8988T (cell line): Measurements from ENCODE around the gene SAMD4A.

Experiments
- DNase-seq: peaks from one replicate; pipeline ENCODE4 v3.0.0; 2011

SAMD4A gene

DNA sequence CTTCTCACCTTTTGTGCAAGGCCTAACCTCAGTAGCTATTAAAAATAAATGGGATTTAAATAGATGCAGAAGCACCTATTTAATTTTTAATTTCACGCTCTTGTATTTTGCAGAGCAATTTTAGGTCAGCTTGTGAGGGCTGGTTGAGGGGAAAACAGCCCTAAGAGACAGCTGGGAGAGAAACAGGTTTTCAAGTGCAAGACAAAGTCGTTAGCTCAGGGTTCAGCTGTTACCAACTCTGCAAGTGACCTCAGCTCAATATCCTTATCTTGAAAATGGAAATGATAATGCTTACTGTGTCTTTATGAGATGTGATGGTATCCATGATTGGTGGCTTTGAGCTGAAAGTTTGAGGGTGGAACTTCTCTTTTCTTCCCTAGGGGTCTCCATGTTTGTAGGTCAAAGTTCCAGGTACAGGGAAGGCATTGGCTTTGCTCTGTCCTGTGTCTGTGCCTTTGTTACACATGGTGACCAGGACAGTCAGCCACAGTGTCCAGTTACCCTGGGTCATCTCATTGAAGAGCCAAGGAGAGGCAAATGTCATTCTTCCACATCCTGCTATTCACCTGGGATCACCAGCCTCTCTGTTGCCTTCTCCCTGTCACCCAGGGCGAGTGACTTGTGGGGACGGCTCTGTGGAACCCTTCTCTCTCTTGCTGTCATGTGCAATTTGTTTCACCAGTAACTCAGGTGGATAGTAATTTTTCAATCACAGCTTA is 100.3 kb downstream of the SAMD4A start:
- DNase-seq = no peak

DNA sequence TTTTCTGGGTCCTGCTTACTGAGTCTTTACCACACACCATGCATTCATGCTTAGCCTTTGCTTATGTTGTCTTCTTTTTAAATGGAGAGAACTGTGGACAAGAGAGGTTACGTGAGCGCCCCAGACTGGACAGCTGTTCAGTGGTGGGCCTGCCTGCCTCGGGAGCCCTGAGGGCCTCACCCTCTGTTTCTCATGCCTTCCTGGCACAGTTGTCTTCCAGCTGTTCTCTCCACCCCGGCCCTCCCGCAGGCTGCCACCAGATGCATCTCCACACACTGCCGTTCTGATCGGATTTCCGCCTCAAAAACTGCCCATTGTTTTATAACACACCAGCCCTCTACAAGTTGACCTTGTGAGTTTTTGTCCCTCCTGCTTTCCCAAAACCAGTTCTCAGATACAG is 100.8 kb downstream of the SAMD4A start:
- DNase-seq = no peak

DNA sequence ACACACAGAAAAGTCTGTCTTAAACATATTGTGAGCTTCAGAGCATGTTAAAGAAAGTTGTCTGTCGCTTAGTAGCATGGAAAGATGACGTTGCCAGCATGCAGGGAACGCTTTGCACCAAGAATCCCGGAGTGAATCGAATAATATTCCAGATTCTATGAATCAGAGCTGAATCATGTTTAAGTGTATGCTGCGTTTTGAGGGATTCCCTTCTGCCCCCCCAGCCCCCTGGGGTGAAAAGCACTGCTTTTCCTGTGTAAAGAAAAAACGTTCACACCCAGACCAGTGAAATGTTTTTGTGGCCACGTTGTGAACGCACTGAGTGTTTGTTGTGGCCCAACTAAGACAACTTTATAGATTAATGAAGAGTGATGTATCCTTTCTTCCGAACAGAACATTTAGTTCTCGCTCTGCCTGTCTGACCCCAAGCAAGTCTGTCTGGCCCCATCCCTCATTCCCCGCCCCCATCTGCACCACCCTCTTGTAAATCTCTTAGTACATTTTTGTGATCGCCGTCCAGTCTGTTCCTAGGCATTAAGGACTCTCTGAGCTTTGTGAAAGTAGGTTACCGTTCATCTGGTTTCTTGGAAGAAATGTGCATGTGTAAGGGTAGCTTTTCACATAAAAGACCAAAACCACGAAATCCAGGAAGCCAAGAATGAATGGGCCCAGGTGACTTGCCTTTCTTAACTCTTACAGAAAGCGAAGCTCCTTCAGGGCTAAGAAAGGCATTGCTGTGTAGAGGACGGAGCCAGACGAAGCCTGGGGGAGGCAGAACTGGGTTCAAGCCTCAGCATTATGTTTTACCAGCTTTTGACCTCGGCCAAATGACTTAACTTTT is 103.0 kb downstream of the SAMD4A start:
- DNase-seq = peak; percentile 21

DNA sequence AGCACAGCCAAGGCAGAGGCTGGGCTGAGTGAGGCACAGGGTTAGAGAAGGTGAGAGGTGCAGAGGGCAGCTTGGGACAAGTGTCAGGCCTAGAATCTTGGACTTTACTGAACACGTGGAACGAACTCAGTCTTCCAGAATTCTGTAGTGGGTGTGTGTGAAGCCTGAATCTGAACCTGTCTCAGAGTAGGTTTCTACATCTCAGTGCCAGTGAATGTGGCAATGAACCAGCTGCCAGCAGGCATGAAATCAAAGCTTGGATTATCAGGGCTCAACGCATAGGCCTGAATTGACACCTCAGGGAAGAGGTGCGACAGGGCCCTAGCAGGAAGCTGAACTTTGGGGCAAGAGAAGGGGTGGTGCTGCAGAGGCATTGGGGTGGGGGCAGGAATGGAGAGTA is 104.6 kb downstream of the SAMD4A start:
- DNase-seq = no peak

DNA sequence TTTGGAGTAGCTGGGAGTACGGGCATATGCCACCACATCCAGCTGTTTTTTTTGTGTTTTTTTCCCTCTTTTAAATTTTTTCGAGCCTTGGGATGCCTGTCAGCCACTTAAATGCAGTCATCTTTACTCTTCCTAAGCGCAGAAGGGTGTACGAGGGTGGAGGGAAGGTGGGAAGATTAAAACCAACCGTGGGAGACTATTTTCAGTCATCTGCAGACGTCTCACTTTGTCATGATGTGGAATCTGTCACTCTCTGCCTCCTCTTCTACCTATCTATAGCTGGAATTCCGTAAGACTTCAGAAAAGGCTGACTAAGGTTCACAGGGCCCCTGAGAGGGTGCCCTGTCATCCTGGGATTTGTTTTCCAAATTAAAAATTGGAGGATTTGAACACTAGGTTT is 105.3 kb downstream of the SAMD4A start:
- DNase-seq = no peak

DNA sequence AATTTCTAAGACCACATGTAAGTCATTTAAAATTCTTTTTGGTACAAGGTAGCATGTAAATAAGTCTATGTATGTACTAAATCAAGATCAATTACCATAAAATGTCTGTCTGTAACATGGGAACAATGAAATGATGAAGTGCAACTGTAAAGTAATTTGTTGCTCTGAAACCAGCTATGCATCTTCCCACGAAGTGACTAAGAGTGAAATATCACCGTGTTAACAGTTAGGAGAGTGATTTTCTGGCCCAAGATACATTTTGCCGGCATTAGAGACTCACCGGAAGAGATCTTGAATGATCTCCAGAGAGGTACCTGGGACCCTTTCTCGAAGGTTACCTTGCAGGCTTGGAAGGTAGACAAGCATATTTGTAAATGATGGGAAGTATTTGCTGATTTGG is 105.8 kb downstream of the SAMD4A start:
- no peak for DNase-seq

DNA sequence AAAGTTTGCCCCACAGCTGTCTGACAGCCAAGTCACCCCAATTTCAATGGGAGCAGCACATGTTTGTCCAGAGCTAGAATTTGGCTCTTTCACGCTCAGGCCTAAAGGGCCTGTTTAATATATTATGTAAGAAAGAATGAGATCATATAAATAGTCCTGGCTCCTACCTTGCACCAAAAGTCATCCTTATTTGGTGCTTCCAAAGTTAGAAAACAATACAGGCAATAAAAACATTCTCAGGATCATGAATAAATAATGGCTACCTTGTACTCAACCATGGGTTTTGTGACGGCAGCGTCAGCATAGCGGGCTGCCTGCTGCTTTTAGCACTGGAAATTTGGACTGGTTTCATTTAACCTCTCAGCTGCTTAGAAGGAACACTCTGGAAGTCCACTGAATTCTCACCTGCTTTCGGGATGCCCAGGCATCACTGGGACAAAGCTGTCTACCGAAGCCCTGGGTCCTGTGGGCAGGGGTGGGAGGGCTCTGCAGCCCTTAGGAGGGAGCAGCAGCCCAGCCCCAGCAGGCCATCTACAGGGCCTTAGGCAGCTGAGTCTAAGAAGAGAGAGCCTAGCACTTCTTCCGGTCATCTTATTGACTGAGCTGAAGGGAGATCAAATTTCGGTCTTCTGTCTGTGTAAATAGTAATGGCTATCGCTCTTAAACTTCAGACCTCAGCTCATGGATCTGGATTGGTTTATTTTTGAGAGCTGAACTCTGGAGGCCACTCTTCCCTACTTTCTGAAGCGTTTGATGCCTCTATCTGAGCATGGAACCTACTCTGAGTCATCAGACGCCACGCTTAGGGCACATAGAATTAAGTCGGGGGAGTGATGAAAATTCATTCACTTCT is 106.5 kb downstream of the SAMD4A start:
- DNase-seq = no peak

DNA sequence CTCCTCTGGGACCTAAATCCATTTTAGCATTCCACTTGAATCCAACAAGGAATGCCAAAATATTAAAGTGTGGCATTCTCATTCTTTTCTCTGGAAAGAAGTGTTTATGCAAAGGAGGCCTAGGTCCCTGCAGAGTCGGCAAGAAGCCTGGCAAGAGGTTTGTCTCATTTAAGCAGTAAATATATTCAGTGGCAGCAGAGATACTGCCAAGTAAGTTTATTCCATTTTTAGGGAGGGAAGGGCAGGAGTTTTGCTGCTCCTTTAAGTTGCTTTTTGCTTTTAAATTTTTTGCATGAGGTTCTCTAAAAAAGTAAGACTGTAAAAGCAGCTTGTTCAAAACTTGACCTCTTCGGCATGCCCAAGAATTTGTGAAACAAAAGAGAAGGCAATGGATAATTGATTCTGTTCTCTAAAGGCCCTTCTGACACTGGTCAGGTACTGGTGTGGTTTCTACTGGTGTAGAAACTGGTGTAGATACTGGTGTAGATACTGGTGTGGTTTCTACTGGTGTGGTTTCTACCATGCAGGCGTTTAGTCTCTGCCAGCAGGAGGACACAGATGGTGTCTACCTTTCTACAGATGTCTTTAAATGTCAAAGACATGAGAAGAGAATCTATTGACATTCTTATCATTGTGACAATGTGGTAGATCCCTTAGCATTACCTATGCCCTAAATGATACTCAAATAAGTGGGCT is 107.3 kb downstream of the SAMD4A start:
- no peak for DNase-seq

DNA sequence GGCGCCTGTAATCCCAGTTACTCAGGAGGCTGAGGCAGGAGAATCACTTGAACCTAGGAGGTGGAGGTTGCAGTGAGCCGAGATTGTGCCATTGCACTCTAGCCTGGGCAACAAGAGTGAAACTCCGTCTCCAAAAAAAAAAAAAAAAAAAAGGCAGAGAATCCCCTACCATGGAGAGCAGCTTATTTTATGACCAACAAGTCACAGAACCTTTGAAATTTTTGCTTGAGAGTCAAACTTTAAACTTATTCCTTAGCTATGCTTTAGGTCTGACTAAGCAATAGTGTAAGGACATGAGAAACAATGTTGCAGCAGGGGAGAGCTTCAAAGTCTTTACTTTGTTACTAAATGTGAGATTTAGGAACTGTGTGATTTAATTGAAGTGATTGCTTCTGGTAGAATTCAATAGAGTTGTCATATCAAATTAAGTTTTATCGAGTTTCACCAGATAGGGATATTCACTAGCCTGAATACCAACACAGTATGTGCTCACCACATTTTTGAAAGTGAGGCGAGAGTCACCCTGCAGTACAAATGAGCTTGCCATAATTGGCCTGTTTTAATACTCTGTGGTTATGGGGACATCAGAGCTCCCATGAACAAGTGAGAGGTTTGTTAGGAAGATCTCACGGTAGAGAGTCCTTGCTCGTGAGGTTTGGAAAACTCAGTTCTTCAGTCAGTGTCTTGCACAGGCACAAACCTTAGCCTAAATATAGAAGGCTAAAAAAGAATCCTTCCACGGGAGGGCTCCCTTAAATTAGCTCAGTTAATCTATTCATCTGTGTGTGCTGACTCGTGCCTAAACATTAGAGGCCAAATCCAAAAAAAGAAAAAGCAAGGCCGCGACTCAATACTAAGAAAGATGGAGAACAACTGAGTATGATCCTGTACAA is 108.6 kb downstream of the SAMD4A start:
- DNase-seq = no peak

DNA sequence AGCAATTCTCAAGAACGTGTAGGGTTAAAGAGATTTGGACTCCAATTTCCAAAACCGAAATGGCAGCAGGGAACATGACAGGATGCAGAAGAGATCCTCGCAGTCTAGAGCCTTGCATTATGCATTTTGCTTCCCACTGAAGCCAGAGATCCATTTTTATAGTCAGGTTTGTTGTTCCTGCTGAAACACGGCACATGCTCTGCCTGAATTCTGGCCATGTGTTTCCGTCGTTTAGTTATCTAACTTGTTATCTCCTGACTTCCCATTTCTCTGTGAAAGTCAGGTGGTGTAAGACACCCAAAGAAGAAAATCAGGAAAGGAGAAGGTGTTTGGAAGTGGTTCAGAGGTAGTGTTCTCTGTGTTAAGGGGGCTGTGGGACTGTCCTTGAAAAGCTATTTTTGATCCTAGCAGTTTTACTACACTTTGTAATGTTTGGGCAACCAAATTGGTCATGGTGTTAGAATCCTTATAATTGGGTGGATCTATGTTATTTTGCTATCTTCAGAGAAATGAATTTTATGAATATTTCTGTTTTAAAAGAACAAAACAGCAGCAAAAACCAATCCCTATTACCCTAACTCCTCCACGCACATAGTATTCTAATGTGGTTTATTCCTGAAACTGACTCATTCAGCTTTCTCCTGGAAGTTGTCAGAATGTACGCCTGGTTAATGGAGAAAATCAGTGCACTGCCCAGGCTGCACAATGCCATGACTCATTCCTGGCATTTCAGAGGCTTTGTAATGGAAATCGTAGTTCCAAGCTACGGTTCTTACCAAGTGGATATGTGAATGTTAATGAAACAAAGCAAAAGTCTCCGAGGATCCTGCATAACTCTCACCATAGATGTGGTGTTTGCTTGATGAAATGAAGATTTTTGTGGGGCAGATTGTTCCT is 110.1 kb downstream of the SAMD4A start:
- peak; percentile 28 for DNase-seq

DNA sequence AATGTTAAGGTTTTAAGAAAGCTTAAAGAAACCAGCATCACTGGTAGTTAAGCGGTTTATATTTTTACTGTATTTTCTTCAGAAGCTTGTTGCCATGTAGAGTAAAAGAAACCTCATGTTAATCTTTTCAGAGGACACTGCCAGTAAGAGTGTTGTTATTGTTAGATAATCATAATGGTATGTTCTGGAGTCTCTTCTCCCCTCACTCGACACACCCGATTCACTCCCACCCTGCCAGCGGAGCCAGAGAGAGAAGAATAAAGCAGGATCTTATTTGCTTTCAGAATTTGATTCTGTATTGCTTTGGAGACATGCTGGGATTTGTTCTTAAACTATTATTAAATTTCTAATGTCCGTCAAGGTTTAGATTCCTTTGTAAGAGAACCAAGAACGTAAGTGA is 113.7 kb downstream of the SAMD4A start:
- DNase-seq = no peak

DNA sequence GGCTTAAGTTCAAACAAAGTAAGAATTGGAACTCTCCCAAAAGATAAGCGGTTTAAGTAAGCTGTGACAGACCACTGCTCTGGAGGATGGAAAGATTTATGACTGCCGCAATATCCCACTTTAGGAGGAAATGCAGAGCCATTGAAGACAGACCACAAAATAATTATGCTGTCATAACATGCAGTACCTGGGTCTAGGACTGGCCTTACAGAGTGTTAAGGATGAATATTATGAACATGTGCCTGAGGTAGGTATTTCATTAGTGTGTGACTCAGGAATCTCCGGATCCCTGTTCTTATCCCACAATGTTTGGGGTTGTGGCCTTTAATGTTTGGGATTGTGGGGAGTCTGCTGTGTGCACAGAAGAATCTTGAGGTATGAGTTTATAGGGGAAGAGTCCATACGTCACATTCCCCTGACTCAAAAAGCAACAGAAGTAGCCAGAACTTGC is 114.9 kb downstream of the SAMD4A start:
- no peak for DNase-seq

DNA sequence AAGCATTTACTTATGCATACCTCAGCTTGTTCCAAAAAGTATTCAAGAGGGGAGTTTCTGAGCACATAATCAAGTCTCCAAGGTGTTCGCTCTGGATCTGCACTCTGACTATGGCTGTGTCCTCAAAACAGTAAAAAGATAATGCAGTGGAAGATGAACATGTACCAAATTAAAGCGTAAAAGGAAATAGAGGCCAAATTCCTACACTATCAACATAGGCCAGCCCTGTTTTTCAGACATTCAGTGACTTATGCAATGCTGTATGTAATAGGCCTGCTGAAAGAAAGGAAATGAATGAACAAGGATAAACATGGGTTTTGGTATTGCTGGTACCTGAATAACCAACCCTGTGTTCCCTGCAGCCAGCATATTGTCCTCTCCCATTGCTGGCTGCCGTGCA is 115.7 kb downstream of the SAMD4A start:
- no peak for DNase-seq

DNA sequence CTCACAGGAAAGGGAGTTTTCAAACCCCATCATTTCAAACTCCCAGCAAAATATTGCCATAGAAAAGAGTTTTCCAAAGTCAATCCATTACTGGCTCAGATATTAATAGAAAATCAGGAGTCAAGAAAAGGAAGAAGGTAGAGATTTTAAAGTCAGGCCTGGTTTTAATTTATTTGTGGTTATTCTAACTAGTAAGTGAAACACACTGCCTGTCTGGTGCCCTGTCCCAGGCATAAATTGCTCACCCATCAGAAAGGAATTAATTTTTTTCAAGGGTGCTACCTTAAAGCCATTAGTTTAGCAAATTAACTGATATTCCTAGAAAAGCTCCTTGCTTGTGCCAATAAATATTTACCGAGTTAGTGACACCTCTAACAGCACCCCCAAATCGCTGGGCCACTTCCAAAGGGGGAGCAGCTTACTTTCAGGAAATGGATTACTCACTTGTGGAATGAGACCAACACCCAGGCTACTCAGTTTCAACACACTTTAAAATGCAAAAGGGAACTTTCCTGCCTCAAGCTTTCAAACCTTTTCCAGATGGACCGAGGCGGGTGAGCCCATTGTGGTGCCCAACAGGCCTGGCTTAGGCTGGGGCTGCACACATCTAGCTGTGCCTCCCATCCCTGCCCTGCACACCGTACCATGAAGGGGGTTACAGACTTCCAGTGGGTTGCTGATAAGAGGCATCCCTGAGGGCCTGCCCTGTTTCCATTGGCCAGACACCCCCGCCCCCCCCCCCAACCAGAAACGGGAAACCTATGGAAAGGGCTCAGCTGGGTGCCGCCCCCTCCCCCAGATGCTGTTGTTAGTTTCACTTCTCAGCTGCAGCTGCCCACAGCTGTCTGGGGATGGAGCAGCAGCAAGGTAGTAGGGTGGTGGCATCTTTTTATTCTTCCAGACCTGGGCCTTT is 117.2 kb downstream of the SAMD4A start:
- no peak for DNase-seq

DNA sequence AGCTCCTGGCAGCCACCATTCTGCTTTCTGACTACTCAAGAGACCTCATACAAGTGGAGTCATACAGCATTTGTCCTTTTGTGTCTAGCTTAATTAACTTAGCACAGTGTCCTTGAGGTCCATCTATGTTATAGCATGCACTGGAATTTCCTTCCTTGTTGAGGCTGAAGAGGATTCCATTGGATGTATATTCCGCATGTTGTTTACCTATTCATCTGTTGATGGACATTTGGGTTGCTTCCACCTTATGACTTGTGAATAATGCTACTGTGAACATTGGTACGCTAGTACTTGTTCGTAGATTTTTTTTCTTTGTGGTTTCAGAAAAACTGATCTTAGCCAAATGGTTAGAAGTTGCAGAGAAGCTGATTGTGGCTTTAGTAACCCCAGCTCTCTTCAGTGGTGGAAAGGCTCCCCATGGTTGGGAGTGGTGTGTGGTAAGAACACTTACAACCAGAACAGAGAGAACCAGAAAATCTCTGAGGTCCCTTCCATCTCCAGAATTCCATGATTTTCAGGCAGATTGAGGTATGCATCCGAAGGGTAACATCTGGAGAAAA is 118.4 kb downstream of the SAMD4A start:
- no peak for DNase-seq

DNA sequence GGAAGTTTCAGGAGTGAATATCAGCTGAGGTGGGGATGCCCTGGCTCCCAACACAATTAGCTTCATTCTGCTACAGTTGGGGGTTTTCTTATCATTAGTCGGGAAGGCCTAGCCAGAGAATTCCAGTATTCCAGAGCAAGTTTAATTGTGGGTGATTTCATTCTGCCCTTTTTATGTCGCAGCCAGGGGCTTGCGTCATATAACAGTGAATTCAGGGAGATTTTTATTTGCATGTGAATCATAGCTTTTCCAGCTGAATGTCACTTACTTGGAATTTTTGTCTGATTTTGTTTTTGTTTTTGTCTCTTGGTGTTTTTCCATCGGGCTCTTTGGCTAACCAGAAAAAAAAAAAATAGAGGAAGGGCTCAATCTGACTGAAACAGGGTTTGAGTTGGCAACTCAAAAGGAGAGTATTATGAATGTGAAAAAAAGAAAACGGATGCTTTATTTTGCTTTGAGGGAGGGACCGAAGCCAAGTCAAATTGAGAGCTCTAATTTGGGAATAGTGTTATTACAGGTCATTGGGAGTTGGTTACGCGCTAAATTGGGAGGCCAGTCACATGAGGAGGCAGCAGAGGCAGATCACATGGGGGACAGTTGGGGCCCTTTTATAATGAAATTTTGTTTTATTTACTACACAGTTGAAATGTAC is 119.4 kb downstream of the SAMD4A start:
- no peak for DNase-seq

DNA sequence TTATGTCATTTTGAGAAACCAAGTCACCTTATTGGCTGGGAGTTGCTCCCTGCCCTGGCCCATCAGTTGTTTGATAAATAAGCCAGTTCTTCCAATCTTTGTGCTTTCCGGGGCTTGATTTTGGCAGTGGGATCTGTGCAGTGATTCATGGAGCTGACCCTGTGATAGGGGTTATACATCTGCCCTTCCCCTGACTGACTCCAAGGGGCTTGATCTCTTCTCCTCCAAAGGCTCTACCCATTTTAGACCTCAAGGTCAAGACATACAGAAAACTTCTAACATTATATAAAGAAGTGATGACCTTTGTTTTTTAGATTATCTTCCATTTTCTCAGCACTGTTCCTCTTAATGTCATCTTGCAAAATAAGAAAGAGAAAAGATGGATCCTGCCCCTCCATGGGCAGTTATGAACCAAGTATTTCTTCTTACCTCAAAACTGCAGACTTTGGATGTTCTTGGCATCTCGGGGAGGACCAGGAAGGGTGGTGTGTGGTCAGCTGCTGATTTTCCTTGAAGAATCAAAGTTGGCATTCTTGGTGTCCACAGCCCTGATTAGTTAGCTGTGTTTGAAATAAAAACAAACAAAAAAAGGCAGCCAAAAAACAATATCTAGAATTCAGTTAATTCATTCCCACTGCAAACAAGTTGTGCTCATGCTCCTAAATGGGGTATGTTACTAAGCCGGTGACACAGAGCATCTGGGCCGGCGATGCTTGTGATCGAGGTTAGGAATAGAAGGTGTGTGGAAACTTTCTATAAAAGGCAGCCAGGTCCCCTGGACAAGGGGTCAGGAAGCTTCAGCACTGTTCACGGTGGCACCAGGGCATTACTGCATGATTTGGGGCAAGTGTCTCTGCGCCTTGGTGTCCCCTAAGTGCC is 120.2 kb downstream of the SAMD4A start:
- no peak for DNase-seq

DNA sequence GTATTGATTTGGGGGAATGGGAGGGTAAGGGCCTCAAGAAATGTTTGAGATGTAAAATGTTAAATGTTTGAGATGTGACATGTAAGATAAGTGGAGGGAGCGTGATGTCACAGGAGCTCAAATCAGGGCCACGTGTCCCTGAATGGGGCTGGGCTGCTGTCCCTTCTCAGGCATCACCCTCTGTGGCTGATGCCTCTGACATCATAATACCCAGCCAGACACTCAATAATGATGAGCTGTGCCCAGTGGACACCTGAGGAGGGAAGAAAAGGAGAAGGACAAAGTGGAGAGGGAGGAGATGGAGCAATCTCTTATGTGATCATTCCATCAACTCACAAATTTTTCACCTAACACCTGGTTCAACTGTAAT is 120.8 kb downstream of the SAMD4A start:
- DNase-seq = no peak
